ENCODE measurements around the gene ZC3H11A. TPM values are rescaled to one million over a fixed set of nuclear protein-coding genes. Genes with fewer than 3 reads are reported as not detected.
A peak's percentile ranks its signal among the peaks of the same experiment; 100 is the strongest.
"Not testable (repeated sequence)": the region's sequence is repeated elsewhere in the genome, so short reads cannot be mapped to it uniquely, and the experiment has no call there.

The ZC3H11A gene
- total RNA-seq (113 TPM), polyA plus RNA-seq (101 TPM)
- long read RNA-seq, donor 1, partial matches to known transcripts = 7 of 7 reads
- long read RNA-seq, donor 1, other reads (novel, unspliced or antisense) = 0 of 7 reads
- long read RNA-seq, donor 2, full-length matches to known transcripts = 23 of 180 reads
- long read RNA-seq, donor 2, partial matches to known transcripts = 157 of 180 reads
- long read RNA-seq, donor 2, other reads (novel, unspliced or antisense) = 0 of 180 reads
- long read RNA-seq, donor 3, full-length matches to known transcripts = 8 of 144 reads
- long read RNA-seq, donor 3, partial matches to known transcripts = 136 of 144 reads
- long read RNA-seq, donor 3, other reads (novel, unspliced or antisense) = 0 of 144 reads
- long read RNA-seq, donor 4, full-length matches to known transcripts = 2 of 65 reads
- long read RNA-seq, donor 4, partial matches to known transcripts = 63 of 65 reads
- long read RNA-seq, donor 4, other reads (novel, unspliced or antisense) = 0 of 65 reads
- long read RNA-seq, donor 5, full-length matches to known transcripts = 13 of 126 reads
- long read RNA-seq, donor 5, partial matches to known transcripts = 108 of 126 reads
- long read RNA-seq, donor 5, other reads (novel, unspliced or antisense) = 5 of 126 reads
- long read RNA-seq, donor 6, full-length matches to known transcripts = 4 of 97 reads
- long read RNA-seq, donor 6, partial matches to known transcripts = 93 of 97 reads
- long read RNA-seq, donor 6, other reads (novel, unspliced or antisense) = 0 of 97 reads
- long read RNA-seq, donor 7, full-length matches to known transcripts = 2 of 72 reads
- long read RNA-seq, donor 7, partial matches to known transcripts = 70 of 72 reads
- long read RNA-seq, donor 7, other reads (novel, unspliced or antisense) = 0 of 72 reads
- long read RNA-seq, donor 8, full-length matches to known transcripts = 4 of 22 reads
- long read RNA-seq, donor 8, partial matches to known transcripts = 18 of 22 reads
- long read RNA-seq, donor 8, other reads (novel, unspliced or antisense) = 0 of 22 reads
- long read RNA-seq, donor 9, full-length matches to known transcripts = 6 of 72 reads
- long read RNA-seq, donor 9, partial matches to known transcripts = 66 of 72 reads
- long read RNA-seq, donor 9, other reads (novel, unspliced or antisense) = 0 of 72 reads
- long read RNA-seq, donor 10, partial matches to known transcripts = 38 of 42 reads
- long read RNA-seq, donor 10, other reads (novel, unspliced or antisense) = 0 of 42 reads

- peaks cover 16 to 21% of the 10 kb centered on the region in 2 donors for H3K4me1 ChIP-seq (ENCODE audit: control insufficient read depth in 2 of 2, insufficient read depth in 2 of 2, low read length in 2 of 2)
- peak; percentile 92 to 99 (median 96) for DNase-seq (ENCODE audit: low read depth in 6 of 9, low spot score in 9 of 9)
- H3K9me3 ChIP-seq (ENCODE audit: control insufficient read depth in 2 of 2, insufficient read depth in 1 of 2, low read length in 1 of 2) = no peaks in the 10 kb centered on the region
- H3K27ac ChIP-seq (ENCODE audit: low read depth in 1 of 2, low read length in 1 of 2) = peak within 1 kb of the TSS; percentile 85
- no peaks in the 10 kb centered on the region for H3K27me3 ChIP-seq (ENCODE audit: control insufficient read depth in 2 of 2, insufficient read depth in 1 of 2, low read length in 1 of 2)
- under 1% methylated on average over 59 of the region's 59 CpGs for WGBS
- H3K4me3 ChIP-seq (ENCODE audit: low read length in 2 of 2) = peak within 1 kb of the TSS; percentile 85 to 88
- peaks cover 6 to 34% of the 10 kb centered on the region in 2 donors for H3K36me3 ChIP-seq (ENCODE audit: control insufficient read depth in 2 of 2, insufficient read depth in 2 of 2, low read length in 1 of 2)
These were observed at the start of gene ZC3H11A, which contains the start of gene ZBED6 for GRCh38 chr1:203795441-203796235. Gene ZC3H11A (plus strand): TSS chr1:203795623. CDS start chr1:203817071, 21,448 bp downstream. Gene ZBED6 (plus strand): TSS chr1:203795623. CDS start chr1:203797523, 1,900 bp downstream.

DNA sequence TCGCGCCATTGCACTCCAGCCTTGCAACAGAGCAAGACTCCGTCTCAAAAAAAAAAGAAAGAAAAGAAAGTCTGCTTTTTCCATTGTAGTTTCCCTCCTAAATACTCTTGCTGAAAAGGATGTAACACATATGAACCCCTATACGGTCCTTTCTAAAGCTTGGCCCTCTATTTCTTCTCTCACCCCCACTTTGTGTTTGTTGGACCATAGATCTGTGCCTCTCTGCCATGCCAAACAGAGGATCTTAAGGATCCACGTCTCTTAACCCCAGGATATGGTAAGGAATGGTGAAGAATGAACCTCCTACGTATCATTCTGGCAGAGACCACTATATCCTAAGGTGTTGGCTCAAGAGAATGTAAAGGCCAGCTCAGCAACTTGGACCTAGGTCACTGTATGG, 49.1 kb upstream of the ZC3H11A start:
- DNase-seq (ENCODE audit: low read depth in 6 of 9, low spot score in 9 of 9) = no peak
- 97% methylated on average over 6 of the region's 6 CpGs for WGBS
- no peaks in the 10 kb centered on the region for H3K36me3 ChIP-seq (ENCODE audit: control insufficient read depth in 2 of 2, insufficient read depth in 2 of 2, low read length in 1 of 2)
- H3K9me3 ChIP-seq (ENCODE audit: control insufficient read depth in 2 of 2, insufficient read depth in 1 of 2, low read length in 1 of 2) = no peaks in the 10 kb centered on the region
- no peak overlapping the region for H3K27ac ChIP-seq (ENCODE audit: low read depth in 1 of 2, low read length in 1 of 2)
- H3K4me3 ChIP-seq (ENCODE audit: low read length in 2 of 2) = no peak overlapping the region
- H3K4me1 ChIP-seq (ENCODE audit: control insufficient read depth in 2 of 2, insufficient read depth in 2 of 2, low read length in 2 of 2) = peaks cover 5 to 11% of the 10 kb centered on the region in 2 donors
- H3K27me3 ChIP-seq (ENCODE audit: control insufficient read depth in 2 of 2, insufficient read depth in 1 of 2, low read length in 1 of 2) = no peaks in the 10 kb centered on the region

- no peak overlapping the region for H3K4me3 ChIP-seq (ENCODE audit: low read length in 2 of 2)
- H3K9me3 ChIP-seq (ENCODE audit: control insufficient read depth in 2 of 2, insufficient read depth in 1 of 2, low read length in 1 of 2) = no peaks in the 10 kb centered on the region
- H3K36me3 ChIP-seq (ENCODE audit: control insufficient read depth in 2 of 2, insufficient read depth in 2 of 2, low read length in 1 of 2) = no peaks in the 10 kb centered on the region
- WGBS = 93% methylated on average over 3 of the region's 3 CpGs
- no peak for DNase-seq (ENCODE audit: low read depth in 6 of 9, low spot score in 9 of 9)
- H3K4me1 ChIP-seq (ENCODE audit: control insufficient read depth in 2 of 2, insufficient read depth in 2 of 2, low read length in 2 of 2) = peaks cover 0 to 11% of the 10 kb centered on the region in 2 donors
- no peaks in the 10 kb centered on the region for H3K27me3 ChIP-seq (ENCODE audit: control insufficient read depth in 2 of 2, insufficient read depth in 1 of 2, low read length in 1 of 2)
- H3K27ac ChIP-seq (ENCODE audit: low read depth in 1 of 2, low read length in 1 of 2) = peak overlapping the region in 1 of 2 donors; percentile 77
These were observed 44.4 kb upstream of the ZC3H11A start for GRCh38 chr1:203751051-203751450.

DNA sequence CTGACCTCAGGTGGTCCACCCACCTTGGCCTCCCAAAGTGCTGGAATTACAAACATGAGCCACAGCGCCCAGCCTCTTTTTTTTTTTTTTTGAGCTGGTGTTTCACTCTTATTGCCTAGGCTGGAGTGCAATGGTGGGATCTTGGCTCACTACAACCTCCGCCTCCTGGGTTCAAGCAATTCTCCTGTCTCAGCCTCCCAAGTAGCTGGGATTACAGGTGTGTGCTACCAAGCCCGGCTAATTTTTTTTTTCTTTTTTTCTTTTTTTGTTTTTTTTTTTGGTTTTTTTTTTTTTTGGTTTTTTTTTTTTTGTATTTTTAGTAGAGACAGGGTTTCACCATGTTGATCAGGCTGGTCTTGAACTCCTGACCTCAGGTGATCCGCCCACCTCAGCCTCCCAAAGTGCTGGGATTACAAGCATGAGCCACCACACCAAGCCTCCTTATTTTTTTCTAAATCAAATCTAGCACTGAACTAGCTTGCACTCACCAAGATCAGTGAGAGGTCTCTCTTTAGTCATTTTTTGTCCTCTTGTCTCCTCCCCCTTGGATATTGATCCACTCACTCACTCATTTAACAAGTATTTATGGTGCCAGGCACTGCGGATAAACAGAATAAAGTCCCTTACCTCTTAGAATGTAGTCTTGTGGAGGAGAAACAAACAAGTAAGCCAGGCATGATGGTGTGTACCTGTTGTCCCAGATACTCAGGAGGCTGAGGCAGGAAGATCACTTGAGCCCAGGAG, 43.6 kb upstream of the ZC3H11A start:
- H3K4me1 ChIP-seq (ENCODE audit: control insufficient read depth in 2 of 2, insufficient read depth in 2 of 2, low read length in 2 of 2) = peaks cover 0 to 11% of the 10 kb centered on the region in 2 donors
- not testable (repeated sequence) for H3K9me3 ChIP-seq (ENCODE audit: control insufficient read depth in 2 of 2, insufficient read depth in 1 of 2, low read length in 1 of 2); DNase-seq (ENCODE audit: low read depth in 6 of 9, low spot score in 9 of 9); H3K27ac ChIP-seq (ENCODE audit: low read depth in 1 of 2, low read length in 1 of 2); H3K27me3 ChIP-seq (ENCODE audit: control insufficient read depth in 2 of 2, insufficient read depth in 1 of 2, low read length in 1 of 2); H3K4me3 ChIP-seq (ENCODE audit: low read length in 2 of 2); H3K36me3 ChIP-seq (ENCODE audit: control insufficient read depth in 2 of 2, insufficient read depth in 2 of 2, low read length in 1 of 2)
- 89% methylated on average over 5 of the region's 5 CpGs for WGBS

GRCh38 chr1:203754455-203754864, 41.0 kb upstream of the ZC3H11A start:
- WGBS = 71% methylated on average over 4 of the region's 4 CpGs
- H3K9me3 ChIP-seq (ENCODE audit: control insufficient read depth in 2 of 2, insufficient read depth in 1 of 2, low read length in 1 of 2) = no peaks in the 10 kb centered on the region
- H3K36me3 ChIP-seq (ENCODE audit: control insufficient read depth in 2 of 2, insufficient read depth in 2 of 2, low read length in 1 of 2) = no peaks in the 10 kb centered on the region
- H3K27ac ChIP-seq (ENCODE audit: low read depth in 1 of 2, low read length in 1 of 2) = peak overlapping the region; percentile 65 to 74
- no peaks in the 10 kb centered on the region for H3K27me3 ChIP-seq (ENCODE audit: control insufficient read depth in 2 of 2, insufficient read depth in 1 of 2, low read length in 1 of 2)
- H3K4me3 ChIP-seq (ENCODE audit: low read length in 2 of 2) = no peak overlapping the region
- peak in 1 of 9 donors; percentile 55 for DNase-seq (ENCODE audit: low read depth in 6 of 9, low spot score in 9 of 9)
- H3K4me1 ChIP-seq (ENCODE audit: control insufficient read depth in 2 of 2, insufficient read depth in 2 of 2, low read length in 2 of 2) = peaks cover 0 to 11% of the 10 kb centered on the region in 2 donors

- Histone ChIP-seq H3K27ac (ENCODE audit: low read depth in 1 of 2, low read length in 1 of 2) (no peak overlapping the region), H3K36me3 (ENCODE audit: control insufficient read depth in 2 of 2, insufficient read depth in 2 of 2, low read length in 1 of 2) (no peaks in the 10 kb centered on the region), H3K4me1 (ENCODE audit: control insufficient read depth in 2 of 2, insufficient read depth in 2 of 2, low read length in 2 of 2) (peaks cover 0 to 11% of the 10 kb centered on the region in 2 donors), H3K9me3 (ENCODE audit: control insufficient read depth in 2 of 2, insufficient read depth in 1 of 2, low read length in 1 of 2) (no peaks in the 10 kb centered on the region), H3K4me3 (ENCODE audit: low read length in 2 of 2) (no peak overlapping the region), H3K27me3 (ENCODE audit: control insufficient read depth in 2 of 2, insufficient read depth in 1 of 2, low read length in 1 of 2) (no peaks in the 10 kb centered on the region)
- 95% methylated on average over 4 of the region's 4 CpGs for WGBS
- no peak for DNase-seq (ENCODE audit: low read depth in 6 of 9, low spot score in 9 of 9)
These were observed 39.4 kb upstream of the ZC3H11A start for GRCh38 chr1:203756036-203756435.

GRCh38 chr1:203758749-203759148, 36.7 kb upstream of the ZC3H11A start:
- H3K27me3 ChIP-seq (ENCODE audit: control insufficient read depth in 2 of 2, insufficient read depth in 1 of 2, low read length in 1 of 2); H3K4me3 ChIP-seq (ENCODE audit: low read length in 2 of 2); H3K27ac ChIP-seq (ENCODE audit: low read depth in 1 of 2, low read length in 1 of 2); H3K36me3 ChIP-seq (ENCODE audit: control insufficient read depth in 2 of 2, insufficient read depth in 2 of 2, low read length in 1 of 2); H3K9me3 ChIP-seq (ENCODE audit: control insufficient read depth in 2 of 2, insufficient read depth in 1 of 2, low read length in 1 of 2); DNase-seq (ENCODE audit: low read depth in 6 of 9, low spot score in 9 of 9): not testable (repeated sequence)
- 96% methylated on average over 2 of the region's 2 CpGs for WGBS
- H3K4me1 ChIP-seq (ENCODE audit: control insufficient read depth in 2 of 2, insufficient read depth in 2 of 2, low read length in 2 of 2) = peaks cover 6 to 21% of the 10 kb centered on the region in 2 donors

Data from thymus (tissue), 14 donors.